GM23338 (cell line): ENCODE data around the gene ECHDC1.

Experiments
- CREB1 ChIP-seq: fragments of 250-450 bp; sonication (Bioruptor Pico); IDR thresholded peaks from 2 replicates; pipeline ENCODE4 v1.5.0; 2020; ENCODE audit warnings: low read depth, mild to moderate bottlenecking, moderate library complexity
- CTCF ChIP-seq, 2 experiments: fragments of 200-600 bp in 1 of 2; sonication (generic) in 1 of 2; conservative IDR thresholded peaks; 2 replicates each; pipeline versions ENCODE4 v1.5.1 to v1.6.1; 2016 to 2017; ENCODE audit warnings: antibody characterized with exemption in 2 of 2, low read depth in 2 of 2, mild to moderate bottlenecking in 2 of 2, moderate library complexity in 1 of 2
- EZH2 ChIP-seq: fragments of 200-600 bp; sonication (generic); IDR thresholded peaks from one replicate; pipeline ENCODE4 v1.8.0; 2017; ENCODE audit warnings: antibody characterized with exemption, mild to moderate bottlenecking, low read depth; ENCODE audit not compliant: unreplicated experiment
- JUNB ChIP-seq: IDR thresholded peaks from one replicate; pipeline ENCODE4 v1.6.1; 2016; ENCODE audit warnings: antibody characterized with exemption; ENCODE audit not compliant: unreplicated experiment
- REST ChIP-seq: IDR thresholded peaks from one replicate; pipeline ENCODE4 v1.6.1; 2018; ENCODE audit warnings: antibody characterized with exemption; ENCODE audit not compliant: unreplicated experiment

GRCh38 chr6:127290391-127291265 lies 52.8 kb downstream of the ECHDC1 start:
- TF ChIP-seq CREB1 (CRISPR knock-in tag) (no peak), CTCF (conservative IDR thresholded peaks at IDR 0.05; ENCODE audit: low read depth in 2 of 2) (no peak), REST (no peak), EZH2 (no peak), JUNB (no peak)
